ENCODE results near the gene MEF2C.

MEF2C gene

GRCh38 chr5:88899096-88899737 is 16.2 kb upstream of the MEF2C start:
- DNase-seq (ENCODE audit: insufficient read length) (no peak), FAIRE-seq (peak; percentile 40)
- TF ChIP-seq POLR2A (IDR thresholded peaks at IDR 0.05; ENCODE audit: low read depth, low read length) (no peak), POLR2AphosphoS5 (IDR thresholded peaks at IDR 0.05; ENCODE audit: low read depth, low read length) (no peak), TAF1 (IDR thresholded peaks at IDR 0.05; ENCODE audit: borderline replicate concordance, low read depth, low read length) (no peak)

DNA sequence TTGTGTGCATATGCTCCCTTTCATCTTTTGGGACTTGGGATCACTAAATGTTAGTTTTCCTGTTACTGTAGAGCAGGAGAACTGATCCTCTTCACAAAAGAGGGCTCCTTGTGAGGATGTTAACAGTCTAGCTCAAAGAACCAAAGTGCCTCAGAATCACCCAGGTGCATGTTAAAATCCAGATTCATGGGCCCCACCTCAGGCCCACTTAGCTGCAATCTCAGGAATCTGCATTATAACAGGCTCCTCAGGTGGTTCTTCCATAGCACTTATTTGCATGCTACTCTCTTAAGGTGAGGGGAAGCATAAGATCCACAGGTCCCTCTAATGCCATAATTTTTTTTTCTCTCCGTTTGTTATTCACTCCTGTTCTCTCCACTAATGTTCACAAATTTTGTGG is 14.8 kb upstream of the MEF2C start:
- TF ChIP-seq TAF1 (IDR thresholded peaks at IDR 0.05; ENCODE audit: borderline replicate concordance, low read depth, low read length) (no peak), POLR2A (IDR thresholded peaks at IDR 0.05; ENCODE audit: low read depth, low read length) (no peak), POLR2AphosphoS5 (IDR thresholded peaks at IDR 0.05; ENCODE audit: low read depth, low read length) (no peak)
- DNase-seq (ENCODE audit: insufficient read length) (no peak), FAIRE-seq (no peak)

DNA sequence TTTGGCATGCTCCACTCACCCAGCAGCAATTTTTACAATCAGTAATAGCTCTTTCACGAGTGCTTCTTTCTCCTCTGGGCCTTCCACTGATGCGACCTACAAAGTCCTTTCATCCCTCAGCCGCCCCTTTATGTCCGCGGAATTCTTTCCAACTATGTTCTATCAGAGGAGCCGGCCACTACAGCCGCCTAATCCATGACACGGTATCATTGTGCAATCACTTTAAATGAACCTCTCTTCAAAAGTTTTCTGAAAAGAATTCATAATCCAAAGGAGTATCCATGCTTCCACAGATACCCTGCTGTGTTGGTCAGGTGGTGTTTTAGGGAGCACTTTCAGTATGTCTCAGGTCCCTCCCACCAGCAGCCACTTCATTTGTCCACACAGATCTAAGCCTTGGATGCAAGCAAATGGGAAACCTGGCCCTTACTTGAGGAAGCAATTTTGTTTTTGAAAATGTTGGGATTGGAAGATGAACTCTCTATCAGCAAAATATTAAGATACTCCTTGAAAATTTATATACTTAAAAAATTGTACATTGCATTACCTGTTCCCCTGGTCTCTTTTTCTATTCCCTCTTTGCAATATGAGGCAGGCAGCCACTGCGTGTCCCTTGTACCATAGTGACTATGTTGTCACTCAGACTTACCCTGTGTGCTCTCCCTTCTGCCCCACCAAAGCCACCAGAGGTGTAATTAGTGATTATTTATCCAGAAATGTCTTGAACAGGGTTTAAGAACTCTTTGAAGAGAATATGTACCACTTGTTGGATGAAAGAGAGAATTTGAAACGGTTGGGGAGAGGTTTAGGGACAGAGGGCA is 12.9 kb upstream of the MEF2C start:
- no peak for DNase-seq (ENCODE audit: insufficient read length)
- TF ChIP-seq TAF1 (IDR thresholded peaks at IDR 0.05; ENCODE audit: borderline replicate concordance, low read depth, low read length) (no peak), POLR2A (IDR thresholded peaks at IDR 0.05; ENCODE audit: low read depth, low read length) (no peak), POLR2AphosphoS5 (IDR thresholded peaks at IDR 0.05; ENCODE audit: low read depth, low read length) (no peak)
- FAIRE-seq: no peak

DNA sequence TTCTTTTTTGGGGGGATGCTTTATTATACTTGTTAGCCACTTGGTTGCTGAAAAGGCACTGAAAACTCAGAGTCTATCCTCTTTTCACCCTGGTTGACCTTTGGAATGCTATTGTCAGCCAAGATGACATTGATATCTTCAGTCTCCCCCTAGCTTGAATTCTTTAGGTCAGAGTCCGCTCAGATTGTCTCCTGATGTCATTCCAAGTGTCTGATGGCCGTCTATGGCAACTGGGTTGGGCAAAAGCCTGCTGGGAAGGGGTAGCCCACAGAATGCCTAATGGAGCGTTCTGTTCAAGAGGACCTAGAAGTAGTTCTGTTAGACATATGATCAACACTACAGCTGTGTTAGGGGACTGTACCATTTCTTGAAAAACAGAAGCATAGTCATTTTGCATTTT is 9.7 kb upstream of the MEF2C start:
- peak; percentile 79 for FAIRE-seq
- TF ChIP-seq POLR2AphosphoS5 (IDR thresholded peaks at IDR 0.05; ENCODE audit: low read depth, low read length) (no peak), TAF1 (IDR thresholded peaks at IDR 0.05; ENCODE audit: borderline replicate concordance, low read depth, low read length) (no peak), POLR2A (IDR thresholded peaks at IDR 0.05; ENCODE audit: low read depth, low read length) (no peak)
- no peak for DNase-seq (ENCODE audit: insufficient read length)

- TF ChIP-seq TAF1 (IDR thresholded peaks at IDR 0.05; ENCODE audit: borderline replicate concordance, low read depth, low read length): no peak
- no peak for TF ChIP-seq POLR2A (IDR thresholded peaks at IDR 0.05; ENCODE audit: low read depth, low read length)
- no peak for TF ChIP-seq POLR2AphosphoS5 (IDR thresholded peaks at IDR 0.05; ENCODE audit: low read depth, low read length)
- DNase-seq (ENCODE audit: insufficient read length): no peak
- FAIRE-seq: no peak
Observed at GRCh38 chr5:88890070-88890781, 7.2 kb upstream of the MEF2C start.

DNA sequence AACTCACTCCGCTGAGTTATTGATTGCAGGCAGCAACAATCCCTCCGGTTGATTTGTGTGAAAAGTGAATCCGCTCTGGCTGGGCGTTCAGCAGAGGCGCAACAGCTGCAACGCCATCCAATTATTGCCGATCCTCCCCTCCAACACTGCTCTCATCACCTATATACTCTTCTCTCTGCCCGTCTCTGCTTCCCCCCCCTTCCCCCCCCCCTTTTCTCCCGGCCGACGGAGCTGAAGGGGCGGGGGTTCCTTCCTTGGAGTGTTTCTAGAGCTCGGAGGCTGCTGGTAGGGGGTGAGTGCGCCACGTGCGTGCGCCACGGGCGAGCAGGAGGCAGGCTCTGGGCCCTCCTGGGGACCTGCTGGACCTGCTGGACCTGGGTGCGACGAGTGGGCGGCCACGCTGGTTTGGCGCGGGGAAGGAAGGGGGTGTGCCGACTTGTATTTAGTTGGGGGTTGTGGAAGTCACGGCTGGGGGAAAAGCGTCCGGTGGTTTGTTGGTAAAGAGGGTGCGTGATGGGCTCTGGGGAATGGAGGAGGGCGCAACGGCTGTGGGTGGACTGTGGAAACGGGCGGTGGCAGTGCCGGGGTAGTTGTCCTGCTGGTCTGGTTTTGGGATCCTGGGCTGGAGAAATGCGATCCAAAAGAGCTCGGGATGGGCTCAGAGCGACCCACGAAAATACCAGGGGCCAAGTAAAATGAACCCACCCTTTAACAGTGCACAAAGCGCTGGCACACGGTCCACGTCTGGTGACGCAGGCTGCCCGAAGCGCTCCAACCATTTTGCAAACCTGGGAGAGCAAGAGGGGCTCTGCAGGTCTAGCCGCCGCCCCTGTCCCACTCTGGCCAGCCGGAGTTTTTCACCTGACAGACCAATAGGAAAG is 6.4 kb upstream of the MEF2C start:
- FAIRE-seq: peak; percentile 94
- peak; percentile 5; the same call in 1 of the 2 replicates for TF ChIP-seq TAF1 (IDR thresholded peaks at IDR 0.05; ENCODE audit: borderline replicate concordance, low read depth, low read length)
- peak; percentile 78 for TF ChIP-seq POLR2A (IDR thresholded peaks at IDR 0.05; ENCODE audit: low read depth, low read length)
- peak; percentile 58 for TF ChIP-seq POLR2AphosphoS5 (IDR thresholded peaks at IDR 0.05; ENCODE audit: low read depth, low read length)

GRCh38 chr5:88888848-88889188 is 5.8 kb upstream of the MEF2C start:
- FAIRE-seq (peak; percentile 14), DNase-seq (ENCODE audit: insufficient read length) (no peak)
- TF ChIP-seq TAF1 (IDR thresholded peaks at IDR 0.05; ENCODE audit: borderline replicate concordance, low read depth, low read length) (no peak), POLR2A (IDR thresholded peaks at IDR 0.05; ENCODE audit: low read depth, low read length) (no peak), POLR2AphosphoS5 (IDR thresholded peaks at IDR 0.05; ENCODE audit: low read depth, low read length) (no peak)

More for the DNA sequence above, 6.4 kb upstream of the MEF2C start:
- peak; percentile 27 for DNase-seq (ENCODE audit: insufficient read length)

DNA sequence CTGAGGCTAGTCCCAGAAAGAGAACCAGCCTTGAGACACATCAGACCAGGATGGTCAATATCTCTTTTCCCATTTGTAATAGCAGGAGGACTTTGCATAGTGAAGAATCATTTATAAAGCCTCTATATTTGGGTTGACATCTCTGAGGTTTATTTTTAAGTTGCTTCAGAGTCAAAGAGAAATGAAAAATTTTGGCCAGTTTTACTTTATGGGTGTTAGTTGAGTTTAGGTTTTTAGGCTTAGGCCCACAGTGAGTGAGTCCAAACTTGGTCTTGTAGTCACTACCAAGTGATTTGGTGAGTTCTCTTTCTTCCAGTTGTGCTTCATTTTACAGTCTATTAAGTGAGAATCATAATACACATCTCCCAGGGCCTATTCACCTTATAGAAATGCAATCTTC is 5.3 kb upstream of the MEF2C start:
- peak; percentile 21 for FAIRE-seq
- no peak for TF ChIP-seq TAF1 (IDR thresholded peaks at IDR 0.05; ENCODE audit: borderline replicate concordance, low read depth, low read length)
- no peak for TF ChIP-seq POLR2AphosphoS5 (IDR thresholded peaks at IDR 0.05; ENCODE audit: low read depth, low read length)
- TF ChIP-seq POLR2A (IDR thresholded peaks at IDR 0.05; ENCODE audit: low read depth, low read length): no peak
- no peak for DNase-seq (ENCODE audit: insufficient read length)

- TF ChIP-seq TAF1 (IDR thresholded peaks at IDR 0.05; ENCODE audit: borderline replicate concordance, low read depth, low read length): no peak
- no peak for TF ChIP-seq POLR2A (IDR thresholded peaks at IDR 0.05; ENCODE audit: low read depth, low read length)
- TF ChIP-seq POLR2AphosphoS5 (IDR thresholded peaks at IDR 0.05; ENCODE audit: low read depth, low read length): no peak
- DNase-seq (ENCODE audit: insufficient read length) (no peak), FAIRE-seq (peak; percentile 61)
Observed at GRCh38 chr5:88887342-88887741, 4.4 kb upstream of the MEF2C start.

DNA sequence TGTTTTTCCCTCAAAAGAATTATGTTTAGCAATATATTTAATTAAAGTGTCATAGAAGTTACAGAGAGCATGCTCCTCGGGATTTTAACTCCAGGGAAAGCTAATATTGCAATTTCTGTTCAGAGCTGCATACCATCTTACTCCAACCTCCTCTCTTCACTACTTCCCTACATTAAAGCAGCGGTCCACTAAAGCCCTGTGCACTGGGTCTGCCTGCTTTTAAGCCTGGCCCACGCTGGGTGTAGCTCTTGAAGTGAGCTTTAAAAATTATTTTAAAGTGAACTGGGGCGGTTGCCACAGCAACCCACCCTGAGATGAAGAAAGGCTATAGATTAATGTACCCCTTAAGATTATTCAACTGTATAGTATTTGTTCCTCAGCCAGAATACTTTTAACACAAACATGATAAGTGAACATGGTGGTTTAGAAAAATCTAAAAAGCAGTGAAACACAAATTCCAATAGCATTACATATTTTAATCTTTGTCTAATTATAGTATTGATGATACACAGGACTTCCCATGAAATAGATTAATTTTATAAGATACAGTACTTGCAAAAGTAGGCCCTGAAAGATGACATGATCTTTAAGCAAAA is 3.9 kb upstream of the MEF2C start:
- DNase-seq (ENCODE audit: insufficient read length) (no peak), FAIRE-seq (no peak)
- TF ChIP-seq POLR2A (IDR thresholded peaks at IDR 0.05; ENCODE audit: low read depth, low read length) (0 out of 2 replicates have a peak, but pooled peaks have one; percentile 29), TAF1 (IDR thresholded peaks at IDR 0.05; ENCODE audit: borderline replicate concordance, low read depth, low read length) (peak; percentile 32; the same call in 1 of the 2 replicates), POLR2AphosphoS5 (IDR thresholded peaks at IDR 0.05; ENCODE audit: low read depth, low read length) (peak; percentile 47)
